IMR-90 (cell line): ENCODE results near the gene APP. TPM values are rescaled to one million over a fixed set of nuclear protein-coding genes. Genes with fewer than 3 reads are reported as not detected.
"Not testable (repeated sequence)": the region's sequence is repeated elsewhere in the genome, so short reads cannot be mapped to it uniquely, and the experiment has no call there.

Source experiments
- ATAC-seq: fragments of 200-7000 bp; cut with Tn5 transposase; 2 replicates; pipeline ENCODE4 v1.9.1; 2020; ENCODE audit warnings: low read depth, mild to moderate bottlenecking, moderate library complexity
- BruUV-seq: library from RNA; stranded (reverse); fragments of 400-500 nt; replicated peaks from 2 replicates; lab custom pipeline; 2021; lab: Mats Ljungman, UMichigan
- CTCF ChIA-PET: fragments of 300-600 bp; formaldehyde crosslinking; extraction: SDS; loops from one replicate; lab custom pipeline; 2021; ENCODE audit warnings: antibody characterized with exemption; lab: Yijun Ruan, JAX
- POLR2A ChIA-PET: fragments of 300-600 bp; sonication (Branson Sonifier 250); formaldehyde crosslinking; loops from one replicate; lab custom pipeline; 2022; ENCODE audit warnings: antibody characterized with exemption; ENCODE audit not compliant: unreplicated experiment; lab: Charles Lee
- DNase-seq: peaks from one replicate; pipeline ENCODE4 v3.0.0; 2013
- H2AFZ ChIP-seq: replicated peaks from 2 replicates; pipeline ENCODE3; 2013; ENCODE audit warnings: low read length, mild to moderate bottlenecking; ENCODE audit not compliant: poor library complexity
- H2AK5ac ChIP-seq: 2 replicates; pipeline ENCODE4 v1.6.1; 2013; ENCODE audit warnings: low read depth, low read length, inconsistent platforms
- H2AK9ac ChIP-seq: replicated peaks from 2 replicates; pipeline ENCODE3; 2013; ENCODE audit warnings: mild to moderate bottlenecking, low read depth, low read length, moderate library complexity; ENCODE audit not compliant: poor library complexity
- H2BK120ac ChIP-seq: 2 replicates; pipeline ENCODE4 v1.6.1; 2013; ENCODE audit warnings: low read depth, low read length, inconsistent platforms
- H2BK15ac ChIP-seq: 3 replicates; pipeline ENCODE4 v1.6.1; 2013; ENCODE audit warnings: low read depth, low read length, inconsistent platforms
- H2BK20ac ChIP-seq: 2 replicates; pipeline ENCODE4 v1.6.1; 2013; ENCODE audit warnings: low read depth, mild to moderate bottlenecking, inconsistent platforms, low read length, moderate library complexity
- H2BK5ac ChIP-seq: 2 replicates; pipeline ENCODE4 v1.6.1; 2013; ENCODE audit warnings: mild to moderate bottlenecking, low read depth, low read length, inconsistent platforms; ENCODE audit not compliant: poor library complexity, severe bottlenecking
- H3K14ac ChIP-seq: replicated peaks from 2 replicates; pipeline ENCODE4 v1.6.1; 2013; ENCODE audit warnings: low read depth, low read length, inconsistent platforms
- H3K18ac ChIP-seq: 2 replicates; pipeline ENCODE4 v1.6.1; 2013; ENCODE audit warnings: low read depth, low read length, control low read depth
- H3K23ac ChIP-seq: 2 replicates; pipeline ENCODE4 v1.6.1; 2013; ENCODE audit warnings: low read depth, low read length, inconsistent platforms
- H3K27ac ChIP-seq: 2 replicates; pipeline ENCODE4 v1.5.1; 2013; ENCODE audit warnings: mild to moderate bottlenecking, control low read depth, low read length; ENCODE audit not compliant: insufficient read depth
- H3K27me3 ChIP-seq: 2 replicates; pipeline ENCODE4 v1.6.1; 2013; ENCODE audit warnings: low read length; ENCODE audit not compliant: control insufficient read depth, insufficient read depth
- H3K36me3 ChIP-seq: 2 replicates; pipeline ENCODE4 v1.6.1; 2013; ENCODE audit warnings: low read length, mixed read lengths; ENCODE audit not compliant: control insufficient read depth, insufficient read depth
- H3K4ac ChIP-seq: 2 replicates; pipeline ENCODE4 v1.6.1; 2013; ENCODE audit warnings: low read depth, low read length, inconsistent platforms
- H3K4me1 ChIP-seq: 2 replicates; pipeline ENCODE4 v1.6.1; 2013; ENCODE audit warnings: low read length, mixed read lengths; ENCODE audit not compliant: control insufficient read depth, insufficient read depth
- H3K4me2 ChIP-seq: 2 replicates; pipeline ENCODE4 v1.6.1; 2013; ENCODE audit warnings: low read depth, mild to moderate bottlenecking, control low read depth, low read length, moderate library complexity
- H3K4me3 ChIP-seq: 2 replicates; pipeline ENCODE4 v1.5.1; 2013; ENCODE audit warnings: low read depth, mild to moderate bottlenecking, control low read depth, low read length, moderate library complexity; ENCODE audit not compliant: insufficient read depth
- H3K56ac ChIP-seq: 2 replicates; pipeline ENCODE4 v1.6.1; 2013; ENCODE audit warnings: low read length, inconsistent platforms; ENCODE audit not compliant: insufficient read depth; ENCODE audit errors: extremely low read depth
- H3K79me1 ChIP-seq, 2 experiments: 2 replicates each; pipeline ENCODE4 v1.6.1; 2013; ENCODE audit warnings: low read length in 2 of 2, inconsistent platforms in 1 of 2, low read depth in 1 of 2
- H3K9ac ChIP-seq: 2 replicates; pipeline ENCODE4 v1.6.1; 2013; ENCODE audit warnings: low read depth, low read length, control low read depth
- H3K9me1 ChIP-seq: 2 replicates; pipeline ENCODE4 v1.6.1; 2013; ENCODE audit warnings: low read length, inconsistent platforms; ENCODE audit not compliant: insufficient read depth
- H3K9me3 ChIP-seq: 2 replicates; pipeline ENCODE4 v1.6.1; 2013; ENCODE audit warnings: low read length; ENCODE audit not compliant: control insufficient read depth, insufficient read depth
- H4K20me1 ChIP-seq: 2 replicates; pipeline ENCODE4 v1.6.1; 2013; ENCODE audit warnings: low read length, inconsistent platforms; ENCODE audit not compliant: insufficient read depth
- H4K5ac ChIP-seq: 2 replicates; pipeline ENCODE4 v1.6.1; 2013; ENCODE audit warnings: mild to moderate bottlenecking, low read depth, low read length, control low read depth
- H4K8ac ChIP-seq, 2 experiments: 2 replicates each; pipeline ENCODE4 v1.6.1; 2013; ENCODE audit warnings: low read depth in 2 of 2, low read length in 2 of 2, control low read depth in 1 of 2, inconsistent platforms in 1 of 2
- H4K91ac ChIP-seq: 2 replicates; pipeline ENCODE4 v1.6.1; 2013; ENCODE audit warnings: low read depth, low read length, inconsistent platforms; ENCODE audit not compliant: insufficient read depth
- CEBPB ChIP-seq: IDR thresholded peaks from 2 replicates; pipeline ENCODE4 v1.6.1; 2012; ENCODE audit warnings: low read depth, low read length, improper control_type of control experiment
- CHD1 ChIP-seq: IDR thresholded peaks from 2 replicates; pipeline ENCODE4 v1.6.1; 2012; ENCODE audit warnings: low read depth, low read length, improper control_type of control experiment
- WGBS, 2 experiments: methylation state at CpG; one replicate each; pipeline versions ENCODE4 v1.1.5 to v1.1.7; 2013; ENCODE audit warnings: missing lambda C conversion rate in 2 of 2; ENCODE audit not compliant: insufficient read length in 1 of 2; ENCODE audit errors: extremely low coverage in 2 of 2; 5-methylcytosine and 5-hydroxymethylcytosine counted together
- dilution Hi-C: fragments of 300-500 bp; cut with HindIII; formaldehyde crosslinking; loops from one replicate; pipeline ENCODE4 v1.14.3; 2018; ENCODE audit warnings: low sequenced_read_pairs; ENCODE audit not compliant: unreplicated experiment
- in situ Hi-C: fragments of 300-500 bp; cut with MboI; formaldehyde crosslinking; loops from 3 replicates; pipeline ENCODE4 v1.14.3; 2019; ENCODE audit warnings: low sequenced_read_pairs, inconsistent platforms, mixed read lengths
- intact Hi-C: fragments of 100-400 bp; cut with micrococcal nuclease; formaldehyde crosslinking; loops from 2 replicates; pipeline ENCODE4 v1.10.0; 2022
- polyA plus RNA-seq, 3 experiments: library from polyadenylated mRNA; depleted of rRNA; stranded (reverse); fragments of >200 nt; gene quantifications; 2 replicates each; pipeline ENCODE4 v1.2.3, GENCODE V29; 2012; ENCODE audit warnings: low replicate concordance in 1 of 3
- total RNA-seq: library from RNA; depleted of rRNA; stranded (reverse); fragments of >200 nt; gene quantifications from 2 replicates; pipeline ENCODE4 v1.2.3, GENCODE V29; 2012

Gene APP
- total and polyA plus RNA-seq, 2 of the 4 experiments (the other 2 are of a cell fraction), result 191 to 530 TPM

GRCh38 chr21:26131554-26131953 lies 39.0 kb downstream of the APP start:
- ChIA-PET CTCF (no interaction called here), POLR2A (no interaction called here)
- H3K27ac ChIP-seq, result no peak overlapping the region
- H3K79me1 ChIP-seq, result peaks cover 18 to 64% of the 10 kb centered on the region in 2 experiments
- H3K56ac ChIP-seq, result no peak overlapping the region
- no peak overlapping the region for H4K5ac ChIP-seq
- H2BK120ac ChIP-seq, result no peak overlapping the region
- WGBS, 2 experiments, result no CpG with 5 or more reads among the region's 3 CpGs
- H2BK15ac ChIP-seq, result no peak overlapping the region
- H3K23ac ChIP-seq, result no peak overlapping the region
- H2BK5ac ChIP-seq, result no peak overlapping the region
- H3K9me3 ChIP-seq, result no peaks in the 10 kb centered on the region
- no peak overlapping the region for H3K18ac ChIP-seq
- peaks cover 9% of the 10 kb centered on the region for H3K9me1 ChIP-seq
- no peak for DNase-seq
- no peak for ATAC-seq
- H4K20me1 ChIP-seq, result peaks cover 35% of the 10 kb centered on the region
- no peak overlapping the region for H2AK5ac ChIP-seq
- H3K4me1 ChIP-seq, result peaks cover 4% of the 10 kb centered on the region
- no peak overlapping the region for H2AK9ac ChIP-seq
- H2BK20ac ChIP-seq, result no peak overlapping the region
- H3K4me2 ChIP-seq, result no peak overlapping the region
- no peak overlapping the region for H3K9ac ChIP-seq
- peaks cover 3% of the 10 kb centered on the region; the same call in 1 of the 2 replicates for H3K36me3 ChIP-seq
- no peak overlapping the region for H4K91ac ChIP-seq
- no peaks in the 10 kb centered on the region for H3K27me3 ChIP-seq
- no peak overlapping the region for H4K8ac ChIP-seq
- dilution Hi-C loops (no loop called here), in situ Hi-C loops (no loop called here), intact Hi-C loops (no loop called here)
- H3K4ac ChIP-seq, result no peak overlapping the region
- BruUV-seq, result no TSS peak
- no peak overlapping the region for H2AFZ ChIP-seq
- no peak overlapping the region for H3K14ac ChIP-seq
- no peak overlapping the region for H3K4me3 ChIP-seq
- TF ChIP-seq CHD1 (no peak), CEBPB (peak; percentile 92)

DNA sequence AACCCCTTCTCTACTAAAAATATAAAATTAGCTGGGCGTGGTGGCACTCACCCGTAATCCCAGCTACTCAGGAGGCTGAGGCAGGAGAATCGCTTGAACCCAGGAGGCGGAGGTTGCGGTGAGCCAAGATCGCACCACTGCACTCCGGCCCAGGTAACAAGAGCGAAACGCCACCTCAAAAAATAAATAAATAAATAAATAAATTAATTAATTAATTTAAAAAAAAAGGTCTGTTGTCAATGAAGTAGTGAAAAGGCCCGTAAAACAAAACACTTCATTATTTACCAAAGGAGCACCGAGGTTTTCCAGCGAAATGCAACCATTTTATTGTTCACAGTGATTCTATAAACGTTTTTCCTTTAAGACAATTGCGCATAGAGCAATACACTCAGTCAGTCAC lies 39.5 kb downstream of the APP start:
- H4K91ac ChIP-seq, H3K18ac ChIP-seq, H3K56ac ChIP-seq, POLR2A ChIA-PET, H4K5ac ChIP-seq, DNase-seq, BruUV-seq, H4K8ac ChIP-seq, in situ Hi-C loops, H2BK20ac ChIP-seq, H3K4me2 ChIP-seq, ATAC-seq, H2AK5ac ChIP-seq, H3K27me3 ChIP-seq, H2AFZ ChIP-seq, H3K23ac ChIP-seq, H3K27ac ChIP-seq, intact Hi-C loops, H3K4ac ChIP-seq, H2BK5ac ChIP-seq, H2BK15ac ChIP-seq, H2AK9ac ChIP-seq, H3K9me3 ChIP-seq, H2BK120ac ChIP-seq, H3K14ac ChIP-seq, H3K4me3 ChIP-seq, dilution Hi-C loops, H3K36me3 ChIP-seq, H3K4me1 ChIP-seq, H3K9ac ChIP-seq: not testable (repeated sequence)
- H3K9me1 ChIP-seq, result peaks cover 13% of the 10 kb centered on the region
- CTCF ChIA-PET, result interaction anchor here (0.7 kb wide), 1 partner anchor 9 kb away, joined by 3 read pairs; no protein-coding TSS in a partner anchor
- no CpG with 5 or more reads among the region's 14 CpGs for WGBS, 2 experiments
- peaks cover 38% of the 10 kb centered on the region for H4K20me1 ChIP-seq
- peaks cover 21 to 64% of the 10 kb centered on the region in 2 experiments for H3K79me1 ChIP-seq
